ENCODE results near the gene CTNND2.
"Not testable (repeated sequence)": the region's sequence is repeated elsewhere in the genome, so short reads cannot be mapped to it uniquely, and the experiment has no call there.

The CTNND2 gene

GRCh38 chr5:11104210-11104609 lies 800.0 kb downstream of the CTNND2 start:
- no peak for DNase-seq (ENCODE audit: low read depth in 2 of 2)

- DNase-seq (ENCODE audit: low read depth in 2 of 2), result no peak
Measured at GRCh38 chr5:11084111-11084510, 820.1 kb downstream of the CTNND2 start.

- no peak for DNase-seq (ENCODE audit: low read depth in 2 of 2)
Measured at GRCh38 chr5:11082404-11082945, 821.8 kb downstream of the CTNND2 start.

- no peak for DNase-seq (ENCODE audit: low read depth in 2 of 2)
Measured at GRCh38 chr5:11076945-11077613, 827.2 kb downstream of the CTNND2 start.

GRCh38 chr5:11075035-11075805 lies 829.0 kb downstream of the CTNND2 start:
- no peak for DNase-seq (ENCODE audit: low read depth in 2 of 2)

GRCh38 chr5:11072568-11072967 lies 831.7 kb downstream of the CTNND2 start:
- DNase-seq (ENCODE audit: low read depth in 2 of 2), result no peak

GRCh38 chr5:11072076-11072475 lies 832.2 kb downstream of the CTNND2 start:
- no peak for DNase-seq (ENCODE audit: low read depth in 2 of 2)

- DNase-seq (ENCODE audit: low read depth in 2 of 2), result no peak
Measured at GRCh38 chr5:11069041-11069440, 835.2 kb downstream of the CTNND2 start.

- not testable (repeated sequence) for DNase-seq (ENCODE audit: low read depth in 2 of 2)
Measured at GRCh38 chr5:11065723-11066122, 838.5 kb downstream of the CTNND2 start.

GRCh38 chr5:11064763-11065450 lies 839.3 kb downstream of the CTNND2 start:
- no peak for DNase-seq (ENCODE audit: low read depth in 2 of 2)

GRCh38 chr5:11062397-11062796 lies 841.8 kb downstream of the CTNND2 start:
- DNase-seq (ENCODE audit: low read depth in 2 of 2), result peak; percentile 10 to 11

- no peak for DNase-seq (ENCODE audit: low read depth in 2 of 2)
Measured at GRCh38 chr5:11056560-11056959, 847.7 kb downstream of the CTNND2 start.

- no peak for DNase-seq (ENCODE audit: low read depth in 2 of 2)
Measured at GRCh38 chr5:11054014-11054413, 850.2 kb downstream of the CTNND2 start.

GRCh38 chr5:11052871-11053270 lies 851.4 kb downstream of the CTNND2 start:
- DNase-seq (ENCODE audit: low read depth in 2 of 2), result no peak

- DNase-seq (ENCODE audit: low read depth in 2 of 2), result no peak
Measured at GRCh38 chr5:11050596-11051304, 853.5 kb downstream of the CTNND2 start.

GRCh38 chr5:11048760-11049159 lies 855.5 kb downstream of the CTNND2 start:
- no peak for DNase-seq (ENCODE audit: low read depth in 2 of 2)

GRCh38 chr5:11047625-11048024 lies 856.6 kb downstream of the CTNND2 start:
- no peak for DNase-seq (ENCODE audit: low read depth in 2 of 2)

- no peak for DNase-seq (ENCODE audit: low read depth in 2 of 2)
Measured at GRCh38 chr5:11047030-11047429, 857.2 kb downstream of the CTNND2 start.

GRCh38 chr5:11046160-11046559 lies 858.1 kb downstream of the CTNND2 start:
- DNase-seq (ENCODE audit: low read depth in 2 of 2), result no peak

GRCh38 chr5:11045411-11045810 lies 858.8 kb downstream of the CTNND2 start:
- no peak for DNase-seq (ENCODE audit: low read depth in 2 of 2)

GRCh38 chr5:11044581-11044980 lies 859.7 kb downstream of the CTNND2 start:
- DNase-seq (ENCODE audit: low read depth in 2 of 2), result no peak

GRCh38 chr5:11043881-11044280 lies 860.4 kb downstream of the CTNND2 start:
- DNase-seq (ENCODE audit: low read depth in 2 of 2), result no peak

Measured in fibroblast of skin of left quadriceps (primary cell).